IMR-90 (cell line): ENCODE results near the gene HSPB6. TPM values are rescaled to one million over a fixed set of nuclear protein-coding genes. Genes with fewer than 3 reads are reported as not detected.

Experiments used
- CTCF ChIP-seq: conservative IDR thresholded peaks from 2 replicates; pipeline ENCODE4 v1.5.1; 2012; ENCODE audit warnings: mild to moderate bottlenecking, low read depth, low read length, improper control_type of control experiment
- RAD21 ChIP-seq: IDR thresholded peaks from 2 replicates; pipeline ENCODE4 v1.6.1; 2012; ENCODE audit warnings: low read length, improper control_type of control experiment
- polyA plus RNA-seq, 3 experiments: library from polyadenylated mRNA; depleted of rRNA; stranded (reverse); fragments of >200 nt; gene quantifications; 2 replicates each; pipeline ENCODE4 v1.2.3, GENCODE V29; 2012; ENCODE audit warnings: low replicate concordance in 1 of 3
- total RNA-seq: library from RNA; depleted of rRNA; stranded (reverse); fragments of >200 nt; gene quantifications from 2 replicates; pipeline ENCODE4 v1.2.3, GENCODE V29; 2012

HSPB6 gene
- total and polyA plus RNA-seq, 2 of the 4 experiments (the other 2 are of a cell fraction), result 5.7 to 206 TPM

- TF ChIP-seq CTCF, result no peak
- TF ChIP-seq RAD21, result no peak
These were observed 17.6 kb upstream of the HSPB6 start (continued) for GRCh38 chr19:35774274-35775045.
